ENCODE results near the gene NOXO1. TPM values are rescaled to one million over a fixed set of nuclear protein-coding genes. Genes with fewer than 3 reads are reported as not detected.

Gene NOXO1
- total RNA-seq, 2 donors from 2014 or later = 0.42 TPM; not detected in 1

DNA sequence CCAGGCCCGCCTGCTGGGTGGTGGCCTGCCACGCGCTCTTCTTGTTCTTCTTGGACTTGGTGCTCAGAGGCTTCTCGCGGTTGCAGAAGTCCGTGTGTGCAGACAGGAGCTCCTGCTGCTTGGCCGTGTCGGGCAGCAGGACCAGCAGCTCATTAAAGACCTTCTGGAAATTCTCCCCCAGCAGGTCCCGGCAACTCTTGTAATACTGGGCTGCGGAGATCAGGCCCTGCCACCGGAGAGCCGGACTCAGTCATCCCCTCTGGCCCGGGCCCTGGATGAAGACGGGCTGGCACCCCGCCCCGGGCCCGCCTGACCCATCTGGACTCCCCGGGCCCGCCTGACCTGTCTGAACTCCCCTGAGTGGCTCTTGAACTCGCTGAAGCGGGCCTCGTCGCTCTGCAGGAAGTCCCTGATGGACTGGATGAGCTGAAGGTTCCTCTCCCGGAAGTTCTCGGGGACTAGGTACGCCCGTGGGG lies 17.1 kb upstream of the NOXO1 start:
- Histone ChIP-seq H3K27ac (ENCODE audit: low read depth, low read length) (no peak overlapping the region), H3K4me1 (ENCODE audit: control insufficient read depth, insufficient read depth, low read length) (no peaks in the 10 kb centered on the region), H3K9me3 (ENCODE audit: control insufficient read depth, low read length) (no peaks in the 10 kb centered on the region), H3K27me3 (ENCODE audit: control insufficient read depth, insufficient read depth, low read length, poor library complexity, severe bottlenecking) (no peaks in the 10 kb centered on the region), H3K9ac (ENCODE audit: extremely low read depth, low read length, poor library complexity, severe bottlenecking) (no peak overlapping the region), H3K36me3 (ENCODE audit: control insufficient read depth, insufficient read depth, low read length) (peaks cover 34% of the 10 kb centered on the region), H3K4me3 (ENCODE audit: low read length) (no peak overlapping the region)
- Mint-ChIP-seq H3K9me3 (no peaks in the 10 kb centered on the region), H3K4me1 (no peaks in the 10 kb centered on the region), H3K27me3 (ENCODE audit: insufficient read depth) (peaks cover 4% of the 10 kb centered on the region), H3K4me3 (no peak overlapping the region), H3K36me3 (ENCODE audit: low read depth) (peaks cover 30% of the 10 kb centered on the region), H3K27ac (no peak overlapping the region)
- DNase-seq = no peak
- TF ChIP-seq, protein P1, sequence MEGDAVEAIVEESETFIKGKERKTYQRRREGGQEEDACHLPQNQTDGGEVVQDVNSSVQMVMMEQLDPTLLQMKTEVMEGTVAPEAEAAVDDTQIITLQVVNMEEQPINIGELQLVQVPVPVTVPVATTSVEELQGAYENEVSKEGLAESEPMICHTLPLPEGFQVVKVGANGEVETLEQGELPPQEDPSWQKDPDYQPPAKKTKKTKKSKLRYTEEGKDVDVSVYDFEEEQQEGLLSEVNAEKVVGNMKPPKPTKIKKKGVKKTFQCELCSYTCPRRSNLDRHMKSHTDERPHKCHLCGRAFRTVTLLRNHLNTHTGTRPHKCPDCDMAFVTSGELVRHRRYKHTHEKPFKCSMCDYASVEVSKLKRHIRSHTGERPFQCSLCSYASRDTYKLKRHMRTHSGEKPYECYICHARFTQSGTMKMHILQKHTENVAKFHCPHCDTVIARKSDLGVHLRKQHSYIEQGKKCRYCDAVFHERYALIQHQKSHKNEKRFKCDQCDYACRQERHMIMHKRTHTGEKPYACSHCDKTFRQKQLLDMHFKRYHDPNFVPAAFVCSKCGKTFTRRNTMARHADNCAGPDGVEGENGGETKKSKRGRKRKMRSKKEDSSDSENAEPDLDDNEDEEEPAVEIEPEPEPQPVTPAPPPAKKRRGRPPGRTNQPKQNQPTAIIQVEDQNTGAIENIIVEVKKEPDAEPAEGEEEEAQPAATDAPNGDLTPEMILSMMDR (conservative IDR thresholded peaks at IDR 0.05) = no peak
- 96 to 98% methylated on average over 20 to 27 of the region's 27 CpGs for WGBS, 2 experiments (ENCODE audit: insufficient coverage in 1 of 2, insufficient read length in 1 of 2)

DNA sequence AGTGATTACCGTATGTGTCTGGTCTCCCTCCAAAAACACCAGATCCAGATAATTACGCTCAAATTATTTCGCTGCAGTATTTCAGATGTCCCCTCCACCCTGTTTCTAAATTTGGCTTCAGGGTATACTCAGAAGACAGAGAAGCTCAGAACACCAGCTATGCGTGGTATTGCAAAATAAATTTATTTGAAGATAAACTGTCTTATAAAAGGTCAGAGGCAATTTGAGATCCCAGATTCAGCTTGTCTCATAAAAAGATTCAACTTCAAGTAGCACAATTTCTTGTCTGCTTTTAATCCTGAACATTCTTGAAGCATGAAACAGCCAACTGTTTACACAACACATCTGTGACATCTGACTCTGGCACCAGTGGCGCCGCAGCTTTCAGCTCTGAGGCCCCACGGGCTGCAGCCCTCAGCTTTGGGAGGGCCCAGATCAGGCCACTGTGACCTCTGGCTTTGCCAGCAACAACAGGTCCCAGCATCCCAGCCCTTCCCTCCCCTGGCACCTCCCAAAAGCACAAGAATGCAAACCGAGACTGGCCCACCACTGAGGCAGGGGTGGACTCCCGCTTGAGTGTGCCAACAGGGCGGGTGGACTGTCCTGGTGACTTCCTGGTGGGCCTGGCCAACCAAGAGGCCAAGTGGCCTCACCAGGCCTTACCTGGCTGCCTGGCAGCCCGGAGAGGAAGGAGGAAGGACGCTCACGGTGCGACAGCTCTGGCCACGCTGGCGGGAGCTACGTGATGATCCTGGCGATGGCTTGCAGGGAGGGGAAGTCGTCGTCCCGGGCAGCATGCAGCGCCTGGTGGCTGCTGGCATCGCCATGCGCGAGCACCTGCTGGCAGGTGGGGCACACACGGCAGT lies 16.5 kb upstream of the NOXO1 start:
- Mint-ChIP-seq H3K27me3 (ENCODE audit: insufficient read depth) (peaks cover 8% of the 10 kb centered on the region), H3K36me3 (ENCODE audit: low read depth) (peaks cover 30% of the 10 kb centered on the region), H3K27ac (no peak overlapping the region), H3K4me3 (no peak overlapping the region), H3K9me3 (no peaks in the 10 kb centered on the region), H3K4me1 (no peaks in the 10 kb centered on the region)
- Histone ChIP-seq H3K4me1 (ENCODE audit: control insufficient read depth, insufficient read depth, low read length) (no peaks in the 10 kb centered on the region), H3K36me3 (ENCODE audit: control insufficient read depth, insufficient read depth, low read length) (peaks cover 27% of the 10 kb centered on the region), H3K4me3 (ENCODE audit: low read length) (no peak overlapping the region), H3K9ac (ENCODE audit: extremely low read depth, low read length, poor library complexity, severe bottlenecking) (no peak overlapping the region), H3K27me3 (ENCODE audit: control insufficient read depth, insufficient read depth, low read length, poor library complexity, severe bottlenecking) (no peaks in the 10 kb centered on the region), H3K9me3 (ENCODE audit: control insufficient read depth, low read length) (no peaks in the 10 kb centered on the region), H3K27ac (ENCODE audit: low read depth, low read length) (no peak overlapping the region)
- TF ChIP-seq, protein P1 (conservative IDR thresholded peaks at IDR 0.05) = no peak
- WGBS, 2 experiments (ENCODE audit: insufficient coverage in 1 of 2, insufficient read length in 1 of 2) = 95 to 98% methylated on average over 19 to 26 of the region's 26 CpGs
- no peak for DNase-seq

DNA sequence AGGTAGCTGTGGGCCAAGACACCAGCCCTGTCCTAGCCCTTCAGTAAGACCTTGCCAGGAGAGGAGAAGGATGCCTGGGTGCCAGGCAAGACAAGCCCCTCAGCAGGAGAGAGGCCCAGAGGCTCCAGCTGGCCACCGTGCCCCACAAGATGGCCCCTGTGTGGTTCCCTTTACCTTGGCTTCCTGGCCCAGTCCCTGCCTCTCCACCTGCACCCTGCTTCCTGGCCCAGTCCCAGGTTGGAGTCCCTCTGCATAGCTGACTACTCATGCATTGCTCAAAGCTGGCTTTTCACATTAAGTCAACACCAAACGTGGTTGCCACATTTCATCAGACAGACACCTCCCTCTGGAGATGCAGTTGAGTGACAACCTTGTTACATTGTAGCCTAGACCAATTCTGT lies 12.5 kb upstream of the NOXO1 start:
- DNase-seq = no peak
- Mint-ChIP-seq H3K4me1 (peaks cover 1% of the 10 kb centered on the region), H3K27me3 (ENCODE audit: insufficient read depth) (peaks cover 34% of the 10 kb centered on the region), H3K27ac (no peak overlapping the region), H3K4me3 (no peak overlapping the region), H3K9me3 (no peaks in the 10 kb centered on the region), H3K36me3 (ENCODE audit: low read depth) (peaks cover 13% of the 10 kb centered on the region)
- H3K4me1 ChIP-seq (ENCODE audit: control insufficient read depth, insufficient read depth, low read length) = peaks cover 3% of the 10 kb centered on the region
- H3K27me3 ChIP-seq (ENCODE audit: control insufficient read depth, insufficient read depth, low read length, poor library complexity, severe bottlenecking) = peaks cover 25% of the 10 kb centered on the region
- no peak overlapping the region for H3K9ac ChIP-seq (ENCODE audit: extremely low read depth, low read length, poor library complexity, severe bottlenecking)
- H3K4me3 ChIP-seq (ENCODE audit: low read length) = no peak overlapping the region
- H3K9me3 ChIP-seq (ENCODE audit: control insufficient read depth, low read length) = no peaks in the 10 kb centered on the region
- WGBS, 2 experiments (ENCODE audit: insufficient coverage in 1 of 2, insufficient read length in 1 of 2) = 79 to 80% methylated on average over 2 of the region's 2 CpGs
- peaks cover 7% of the 10 kb centered on the region for H3K36me3 ChIP-seq (ENCODE audit: control insufficient read depth, insufficient read depth, low read length)
- TF ChIP-seq, protein P1 (conservative IDR thresholded peaks at IDR 0.05) = no peak
- H3K27ac ChIP-seq (ENCODE audit: low read depth, low read length) = no peak overlapping the region
